Epithelial cell of proximal tubule (primary cell): Measurements from ENCODE around the gene TBCD. TPM values are rescaled to one million over a fixed set of nuclear protein-coding genes. Genes with fewer than 3 reads are reported as not detected.
"Not testable (repeated sequence)": the region's sequence is repeated elsewhere in the genome, so short reads cannot be mapped to it uniquely, and the experiment has no call there.

Experiments
- DNase-seq: peaks from one replicate; pipeline ENCODE4 v3.0.0-alpha.2; 2011; ENCODE audit warnings: low read depth
- H3K4me3 ChIP-seq: 2 replicates; pipeline ENCODE4 v1.5.1; 2011; ENCODE audit warnings: low read depth, mild to moderate bottlenecking, low read length
- CTCF ChIP-seq: conservative IDR thresholded peaks from 2 replicates; pipeline ENCODE4 v1.5.1; 2012; ENCODE audit warnings: low read depth, mild to moderate bottlenecking, low read length
- total RNA-seq: library from RNA; depleted of rRNA; stranded (reverse); fragments of >200 nt; gene quantifications from 2 replicates; pipeline ENCODE4 v1.2.3, GENCODE V29; 2015

The TBCD gene
- total RNA-seq, 1 donor from 2014 or later = 46.6 TPM

- no peak for DNase-seq
- no peak for TF ChIP-seq CTCF
Measured at GRCh38 chr17:82984751-82985427, 233.0 kb downstream of the TBCD start.

GRCh38 chr17:82985428-82985805, 233.6 kb downstream of the TBCD start:
- TF ChIP-seq CTCF = no peak
- no peak overlapping the region for H3K4me3 ChIP-seq
- DNase-seq = no peak

More at GRCh38 chr17:82984751-82985427, 233.0 kb downstream of the TBCD start:
- H3K4me3 ChIP-seq = no peak overlapping the region

- DNase-seq = no peak
- no peak for TF ChIP-seq CTCF
- H3K4me3 ChIP-seq = no peak overlapping the region
Measured at GRCh38 chr17:82985973-82986372, 234.1 kb downstream of the TBCD start.

GRCh38 chr17:82989051-82989450, 237.2 kb downstream of the TBCD start:
- not testable (repeated sequence) for DNase-seq, H3K4me3 ChIP-seq

- TF ChIP-seq CTCF = no peak
- no peak for DNase-seq
- no peak overlapping the region for H3K4me3 ChIP-seq
Measured at GRCh38 chr17:82989881-82990280, 238.0 kb downstream of the TBCD start.

GRCh38 chr17:82993005-82993404, 241.1 kb downstream of the TBCD start:
- no peak overlapping the region for H3K4me3 ChIP-seq
- DNase-seq = no peak
- TF ChIP-seq CTCF = no peak

Other genes starting within 250 kb of the TBCD start
- 33.4 and 46.4 TPM in 2 replicates for gene FOXK2, start 232.3 kb upstream of the TBCD start, total RNA-seq
- gene WDR45B, start 103.6 kb upstream of the TBCD start, total RNA-seq = 81.3 and 94.4 TPM in 2 replicates
- gene RAB40B, start 53.4 kb upstream of the TBCD start, total RNA-seq = 4.1 and 7.8 TPM in 2 replicates
- 25.4 and 32.4 TPM in 2 replicates for gene FN3KRP, start 35.4 kb upstream of the TBCD start, total RNA-seq
- gene FN3K, start 16.4 kb upstream of the TBCD start, total RNA-seq = 0.69 and 2.0 TPM in 2 replicates
- gene ZNF750, start 88.0 kb downstream of the TBCD start, total RNA-seq = 0.29 and 0.40 TPM in 2 replicates